ENCODE results near the gene VEZT.

Gene VEZT

GRCh38 chr12:95259368-95259767 is 41.8 kb downstream of the VEZT start:
- no peak overlapping the region for H4K91ac ChIP-seq (ENCODE audit: low read depth, low read length)
- WGBS (ENCODE audit: extremely low coverage, insufficient coverage, insufficient read length), result no CpG with 5 or more reads among the region's 1 CpG

GRCh38 chr12:95261109-95261508 is 43.5 kb downstream of the VEZT start:
- DNase-seq, result no peak
- Histone ChIP-seq H2AFZ (ENCODE audit: insufficient read depth, low read length, poor library complexity) (no peak overlapping the region), H4K8ac (ENCODE audit: low read depth, low read length) (no peak overlapping the region), H3K4me1 (ENCODE audit: control insufficient read depth in 1 of 2, insufficient read depth in 2 of 2, low read length in 2 of 2) (no peaks in the 10 kb centered on the region), H3K4me2 (ENCODE audit: low read length) (no peak overlapping the region), H4K12ac (ENCODE audit: low read depth, low read length) (no peak overlapping the region), H3K79me2 (ENCODE audit: control insufficient read depth, insufficient read depth, low read length, poor library complexity) (no peaks in the 10 kb centered on the region), H3K4me3 (ENCODE audit: low read depth, low read length) (no peak overlapping the region), H3K14ac (ENCODE audit: low read length) (no peak overlapping the region), H2BK12ac (ENCODE audit: low read length) (no peak overlapping the region), H3K27ac (ENCODE audit: low read depth, low read length) (no peak overlapping the region), H2BK5ac (ENCODE audit: low read depth, low read length, poor library complexity) (no peak overlapping the region), H3K9me3 (ENCODE audit: insufficient read depth, low read depth, low read length) (no peaks in the 10 kb centered on the region), H3K27me3 (ENCODE audit: insufficient read depth, low read length) (no peaks in the 10 kb centered on the region), H3K79me1 (ENCODE audit: low read length) (no peaks in the 10 kb centered on the region), H3K9ac (ENCODE audit: low read length) (no peak overlapping the region), H3K36me3 (ENCODE audit: control insufficient read depth in 1 of 2, insufficient read depth in 2 of 2, low read length in 2 of 2) (peaks cover 10 to 12% of the 10 kb centered on the region in 2 experiments), H4K91ac (ENCODE audit: low read depth, low read length) (no peak overlapping the region), H3K23ac (ENCODE audit: low read length) (no peak overlapping the region), H2AK5ac (ENCODE audit: low read length) (no peak overlapping the region), H2BK120ac (ENCODE audit: insufficient read depth, low read length, poor library complexity) (no peak overlapping the region), H3K18ac (ENCODE audit: low read length) (no peak overlapping the region), H3K4ac (ENCODE audit: low read depth, low read length) (no peak overlapping the region)
- no CpG with 5 or more reads among the region's 4 CpGs for WGBS (ENCODE audit: extremely low coverage, insufficient coverage, insufficient read length)

More at GRCh38 chr12:95259368-95259767, 41.8 kb downstream of the VEZT start:
- no peak overlapping the region for H2AFZ ChIP-seq (ENCODE audit: insufficient read depth, low read length, poor library complexity)
- no peak overlapping the region for H3K23ac ChIP-seq (ENCODE audit: low read length)
- no peaks in the 10 kb centered on the region for H3K79me2 ChIP-seq (ENCODE audit: control insufficient read depth, insufficient read depth, low read length, poor library complexity)
- H4K8ac ChIP-seq (ENCODE audit: low read depth, low read length), result no peak overlapping the region
- H3K79me1 ChIP-seq (ENCODE audit: low read length), result no peaks in the 10 kb centered on the region
- no peak overlapping the region for H3K27ac ChIP-seq (ENCODE audit: low read depth, low read length)
- H3K9ac ChIP-seq (ENCODE audit: low read length), result no peak overlapping the region
- no peak overlapping the region for H2AK5ac ChIP-seq (ENCODE audit: low read length)
- H2BK12ac ChIP-seq (ENCODE audit: low read length), result no peak overlapping the region
- no peak overlapping the region for H3K4ac ChIP-seq (ENCODE audit: low read depth, low read length)
- H3K36me3 ChIP-seq (ENCODE audit: control insufficient read depth in 1 of 2, insufficient read depth in 2 of 2, low read length in 2 of 2), result peaks cover 10 to 11% of the 10 kb centered on the region in 2 experiments
- no peaks in the 10 kb centered on the region for H3K27me3 ChIP-seq (ENCODE audit: insufficient read depth, low read length)
- H3K4me3 ChIP-seq (ENCODE audit: low read depth, low read length), result no peak overlapping the region
- no peaks in the 10 kb centered on the region for H3K4me1 ChIP-seq (ENCODE audit: control insufficient read depth in 1 of 2, insufficient read depth in 2 of 2, low read length in 2 of 2)
- H4K12ac ChIP-seq (ENCODE audit: low read depth, low read length), result no peak overlapping the region
- H3K18ac ChIP-seq (ENCODE audit: low read length), result no peak overlapping the region
- no peaks in the 10 kb centered on the region for H3K9me3 ChIP-seq (ENCODE audit: insufficient read depth, low read depth, low read length)
- no peak overlapping the region for H2BK120ac ChIP-seq (ENCODE audit: insufficient read depth, low read length, poor library complexity)
- no peak overlapping the region for H3K4me2 ChIP-seq (ENCODE audit: low read length)
- H3K14ac ChIP-seq (ENCODE audit: low read length), result no peak overlapping the region
- no peak overlapping the region for H2BK5ac ChIP-seq (ENCODE audit: low read depth, low read length, poor library complexity)
- DNase-seq, result no peak

GRCh38 chr12:95262808-95263207 is 45.2 kb downstream of the VEZT start:
- no peak overlapping the region for H2AFZ ChIP-seq (ENCODE audit: insufficient read depth, low read length, poor library complexity)
- no CpG with 5 or more reads among the region's 3 CpGs for WGBS (ENCODE audit: extremely low coverage, insufficient coverage, insufficient read length)
- H3K79me1 ChIP-seq (ENCODE audit: low read length), result no peaks in the 10 kb centered on the region
- H3K18ac ChIP-seq (ENCODE audit: low read length), result no peak overlapping the region
- peaks cover 14 to 15% of the 10 kb centered on the region in 2 experiments for H3K36me3 ChIP-seq (ENCODE audit: control insufficient read depth in 1 of 2, insufficient read depth in 2 of 2, low read length in 2 of 2)
- no peak overlapping the region for H3K9ac ChIP-seq (ENCODE audit: low read length)
- H4K12ac ChIP-seq (ENCODE audit: low read depth, low read length), result no peak overlapping the region
- H3K4me3 ChIP-seq (ENCODE audit: low read depth, low read length), result no peak overlapping the region
- no peaks in the 10 kb centered on the region for H3K27me3 ChIP-seq (ENCODE audit: insufficient read depth, low read length)
- no peak overlapping the region for H4K91ac ChIP-seq (ENCODE audit: low read depth, low read length)
- no peaks in the 10 kb centered on the region for H3K79me2 ChIP-seq (ENCODE audit: control insufficient read depth, insufficient read depth, low read length, poor library complexity)
- H4K8ac ChIP-seq (ENCODE audit: low read depth, low read length), result no peak overlapping the region
- DNase-seq, result no peak
- no peaks in the 10 kb centered on the region for H3K9me3 ChIP-seq (ENCODE audit: insufficient read depth, low read depth, low read length)
- H3K4me2 ChIP-seq (ENCODE audit: low read length), result no peak overlapping the region
- H3K4me1 ChIP-seq (ENCODE audit: control insufficient read depth in 1 of 2, insufficient read depth in 2 of 2, low read length in 2 of 2), result no peaks in the 10 kb centered on the region
- H3K27ac ChIP-seq (ENCODE audit: low read depth, low read length), result no peak overlapping the region
- no peak overlapping the region for H3K14ac ChIP-seq (ENCODE audit: low read length)
- no peak overlapping the region for H2BK5ac ChIP-seq (ENCODE audit: low read depth, low read length, poor library complexity)
- H2AK5ac ChIP-seq (ENCODE audit: low read length), result no peak overlapping the region
- no peak overlapping the region for H2BK12ac ChIP-seq (ENCODE audit: low read length)
- no peak overlapping the region for H2BK120ac ChIP-seq (ENCODE audit: insufficient read depth, low read length, poor library complexity)
- no peak overlapping the region for H3K23ac ChIP-seq (ENCODE audit: low read length)
- H3K4ac ChIP-seq (ENCODE audit: low read depth, low read length), result no peak overlapping the region

GRCh38 chr12:95265765-95266164 is 48.2 kb downstream of the VEZT start:
- no peak overlapping the region for H4K91ac ChIP-seq (ENCODE audit: low read depth, low read length)
- no peaks in the 10 kb centered on the region for H3K27me3 ChIP-seq (ENCODE audit: insufficient read depth, low read length)
- H4K8ac ChIP-seq (ENCODE audit: low read depth, low read length), result no peak overlapping the region
- no peak overlapping the region for H2BK120ac ChIP-seq (ENCODE audit: insufficient read depth, low read length, poor library complexity)
- no peak overlapping the region for H2AFZ ChIP-seq (ENCODE audit: insufficient read depth, low read length, poor library complexity)
- no peak overlapping the region for H3K27ac ChIP-seq (ENCODE audit: low read depth, low read length)
- no peak overlapping the region for H2AK5ac ChIP-seq (ENCODE audit: low read length)
- no peak overlapping the region for H3K4me3 ChIP-seq (ENCODE audit: low read depth, low read length)
- no peaks in the 10 kb centered on the region for H3K9me3 ChIP-seq (ENCODE audit: insufficient read depth, low read depth, low read length)
- no peak overlapping the region for H3K4me2 ChIP-seq (ENCODE audit: low read length)
- H3K23ac ChIP-seq (ENCODE audit: low read length), result no peak overlapping the region
- H3K18ac ChIP-seq (ENCODE audit: low read length), result no peak overlapping the region
- H4K12ac ChIP-seq (ENCODE audit: low read depth, low read length), result no peak overlapping the region
- no peak overlapping the region for H2BK12ac ChIP-seq (ENCODE audit: low read length)
- H2BK5ac ChIP-seq (ENCODE audit: low read depth, low read length, poor library complexity), result no peak overlapping the region
- peaks cover 15 to 18% of the 10 kb centered on the region in 2 experiments for H3K36me3 ChIP-seq (ENCODE audit: control insufficient read depth in 1 of 2, insufficient read depth in 2 of 2, low read length in 2 of 2)
- H3K79me1 ChIP-seq (ENCODE audit: low read length), result no peaks in the 10 kb centered on the region
- no peaks in the 10 kb centered on the region for H3K4me1 ChIP-seq (ENCODE audit: control insufficient read depth in 1 of 2, insufficient read depth in 2 of 2, low read length in 2 of 2)
- no CpG with 5 or more reads among the region's 2 CpGs for WGBS (ENCODE audit: extremely low coverage, insufficient coverage, insufficient read length)
- no peaks in the 10 kb centered on the region for H3K79me2 ChIP-seq (ENCODE audit: control insufficient read depth, insufficient read depth, low read length, poor library complexity)
- H3K14ac ChIP-seq (ENCODE audit: low read length), result no peak overlapping the region
- H3K4ac ChIP-seq (ENCODE audit: low read depth, low read length), result no peak overlapping the region
- no peak for DNase-seq
- H3K9ac ChIP-seq (ENCODE audit: low read length), result no peak overlapping the region
